ENCODE data around the gene COL6A3.

DNA sequence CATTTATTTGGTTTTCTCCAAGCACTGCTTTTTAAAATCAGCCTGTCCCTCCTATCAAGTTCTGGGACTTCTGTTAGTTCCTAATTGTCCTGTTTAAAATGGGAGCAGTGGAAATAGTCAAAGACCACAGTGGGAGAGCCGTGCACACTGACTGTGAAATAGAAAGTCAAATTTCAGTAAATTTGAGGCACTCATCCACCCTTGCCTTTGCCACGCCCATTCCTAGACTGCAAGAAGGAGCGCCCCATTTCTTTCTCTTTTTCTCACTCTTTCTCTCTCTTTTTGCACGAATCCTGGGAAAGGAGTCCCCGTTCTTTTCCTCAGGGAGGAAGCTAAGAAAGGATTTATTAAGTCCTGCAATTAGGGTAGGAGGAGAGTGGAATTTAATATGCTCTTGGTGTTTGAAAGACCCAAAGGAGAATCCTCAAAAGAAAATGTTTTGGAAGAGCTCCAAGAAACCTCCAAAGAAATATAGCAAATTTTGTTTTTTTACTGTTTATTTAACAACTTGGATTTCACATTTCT, 7.5 kb downstream of the COL6A3 start:
- TF ChIP-seq, protein P1, sequence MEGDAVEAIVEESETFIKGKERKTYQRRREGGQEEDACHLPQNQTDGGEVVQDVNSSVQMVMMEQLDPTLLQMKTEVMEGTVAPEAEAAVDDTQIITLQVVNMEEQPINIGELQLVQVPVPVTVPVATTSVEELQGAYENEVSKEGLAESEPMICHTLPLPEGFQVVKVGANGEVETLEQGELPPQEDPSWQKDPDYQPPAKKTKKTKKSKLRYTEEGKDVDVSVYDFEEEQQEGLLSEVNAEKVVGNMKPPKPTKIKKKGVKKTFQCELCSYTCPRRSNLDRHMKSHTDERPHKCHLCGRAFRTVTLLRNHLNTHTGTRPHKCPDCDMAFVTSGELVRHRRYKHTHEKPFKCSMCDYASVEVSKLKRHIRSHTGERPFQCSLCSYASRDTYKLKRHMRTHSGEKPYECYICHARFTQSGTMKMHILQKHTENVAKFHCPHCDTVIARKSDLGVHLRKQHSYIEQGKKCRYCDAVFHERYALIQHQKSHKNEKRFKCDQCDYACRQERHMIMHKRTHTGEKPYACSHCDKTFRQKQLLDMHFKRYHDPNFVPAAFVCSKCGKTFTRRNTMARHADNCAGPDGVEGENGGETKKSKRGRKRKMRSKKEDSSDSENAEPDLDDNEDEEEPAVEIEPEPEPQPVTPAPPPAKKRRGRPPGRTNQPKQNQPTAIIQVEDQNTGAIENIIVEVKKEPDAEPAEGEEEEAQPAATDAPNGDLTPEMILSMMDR (IDR thresholded peaks at IDR 0.05; ENCODE audit: low read depth, low read length, poor library complexity, severe bottlenecking) = no peak
- TF ChIP-seq EZH2phosphoT487 (IDR thresholded peaks at IDR 0.05; ENCODE audit: borderline replicate concordance, low read length) = no peak

Data from DOHH2 (cell line).